Endometrium (tissue), 2 donors: ENCODE measurements around the gene LURAP1L.
"Not testable (repeated sequence)": the region's sequence is repeated elsewhere in the genome, so short reads cannot be mapped to it uniquely, and the experiment has no call there.

Experiments
- FAIRE-seq: peaks from 2 replicates; lab custom pipeline; 2012; peaks lifted over from hg19 to GRCh38; lab: Jason Lieb, UNC
- donor health status: control.
- donor health status: control.

LURAP1L gene

GRCh38 chr9:12860998-12861397, 86.2 kb downstream of the LURAP1L start:
- FAIRE-seq = no peak

- FAIRE-seq = no peak
These were observed 88.0 kb downstream of the LURAP1L start for GRCh38 chr9:12862611-12863410.

- no peak for FAIRE-seq
These were observed 88.8 kb downstream of the LURAP1L start for GRCh38 chr9:12863618-12864017.

- not testable (repeated sequence) for FAIRE-seq
These were observed 90.6 kb downstream of the LURAP1L start for GRCh38 chr9:12865380-12865779.
